ENCODE measurements around the gene COLEC12.

Gene COLEC12

GRCh38 chr18:500632-501405, at the start of gene COLEC12:
Gene COLEC12, minus strand, starts transcription at chr18:500701. Its CDS starts 187 bp downstream, at chr18:500514.
- DNase-seq = peak; percentile 24

GRCh38 chr18:549967-550366, 49.5 kb upstream of the COLEC12 start:
- no peak for DNase-seq

GRCh38 chr18:543447-544078, 43.1 kb upstream of the COLEC12 start:
- DNase-seq = no peak

- no peak for DNase-seq
These were observed 33.6 kb upstream of the COLEC12 start for GRCh38 chr18:533995-534601.

- no peak for DNase-seq
These were observed 32.1 kb upstream of the COLEC12 start for GRCh38 chr18:532632-533031.

GRCh38 chr18:532018-532417, 31.5 kb upstream of the COLEC12 start:
- DNase-seq = no peak

GRCh38 chr18:527146-527545, 26.6 kb upstream of the COLEC12 start:
- DNase-seq = no peak

- DNase-seq = no peak
These were observed 26.2 kb upstream of the COLEC12 start for GRCh38 chr18:526681-527080.

- no peak for DNase-seq
These were observed 24.7 kb upstream of the COLEC12 start for GRCh38 chr18:525036-525797.

- no peak for DNase-seq
These were observed 24.0 kb upstream of the COLEC12 start for GRCh38 chr18:524466-524865.

GRCh38 chr18:523561-523960, 23.1 kb upstream of the COLEC12 start:
- DNase-seq = no peak

- peak; percentile 48 for DNase-seq
These were observed 18.7 kb upstream of the COLEC12 start for GRCh38 chr18:519019-519879.

- no peak for DNase-seq
These were observed 17.6 kb upstream of the COLEC12 start for GRCh38 chr18:518081-518480.

- DNase-seq = no peak
These were observed 15.3 kb upstream of the COLEC12 start for GRCh38 chr18:515838-516237.

GRCh38 chr18:515156-515815, 14.8 kb upstream of the COLEC12 start:
- DNase-seq = no peak

GRCh38 chr18:513826-514530, 13.5 kb upstream of the COLEC12 start:
- DNase-seq = no peak

- DNase-seq = no peak
These were observed 12.5 kb upstream of the COLEC12 start for GRCh38 chr18:512957-513356.

- no peak for DNase-seq
These were observed 8.3 kb upstream of the COLEC12 start for GRCh38 chr18:508835-509234.

- DNase-seq = no peak
These were observed 7.1 kb upstream of the COLEC12 start for GRCh38 chr18:507636-508035.

- no peak for DNase-seq
These were observed 6.3 kb upstream of the COLEC12 start for GRCh38 chr18:506801-507200.

- no peak for DNase-seq
These were observed 5.8 kb upstream of the COLEC12 start for GRCh38 chr18:506264-506663.
